B cell (primary cell): ENCODE measurements around the gene EGFR. TPM values are rescaled to one million over a fixed set of nuclear protein-coding genes. Genes with fewer than 3 reads are reported as not detected.

Experiments
- ATAC-seq: fragments of 200-7000 bp; cut with Tn5 transposase; one replicate; pipeline ENCODE4 v1.10.0; 2021; ENCODE audit warnings: low read depth, mild to moderate bottlenecking, moderate number of reproducible peaks, moderate library complexity
- CTCF ChIA-PET: fragments of 350-600 bp; sonication (Branson Sonifier 250); formaldehyde crosslinking; loops from one replicate; lab custom pipeline; 2021; ENCODE audit warnings: antibody characterized with exemption, inconsistent platforms; lab: Charles Lee
- POLR2A ChIA-PET: fragments of 350-600 bp; sonication (Branson Sonifier 250); formaldehyde crosslinking; loops from one replicate; lab custom pipeline; 2021; ENCODE audit warnings: antibody characterized with exemption; lab: Charles Lee
- DNase-seq: peaks from one replicate; pipeline ENCODE4 v3.0.0; 2013
- H2AFZ ChIP-seq: 2 replicates; pipeline ENCODE4 v1.6.1; 2012; ENCODE audit warnings: mild to moderate bottlenecking, low read depth, low read length; ENCODE audit not compliant: insufficient read depth, poor library complexity, severe bottlenecking
- H3K27ac ChIP-seq, 2 donors: 1 replicate in 1 of 2; 2 replicates in 1 of 2; pipeline ENCODE4 v1.5.1; 2012 to 2013; ENCODE audit warnings: low read length in 2 of 2, mild to moderate bottlenecking in 2 of 2, moderate library complexity in 1 of 2
- H3K27me3 ChIP-seq, 4 experiments: fragments of 200-600 bp in 1 of 4; sonication (generic) in 1 of 4; replicated peaks in 1 of 4; 1 replicate in 2 of 4; 2 replicates in 2 of 4; pipeline versions ENCODE4 v1.6.1 to v1.7.0; 2013 to 2016; ENCODE audit warnings: low read length in 3 of 4, mild to moderate bottlenecking in 2 of 4, mixed read lengths in 1 of 4, moderate library complexity in 1 of 4; ENCODE audit not compliant: insufficient read depth in 4 of 4, control insufficient read depth in 3 of 4; ENCODE audit errors: control extremely low read depth in 1 of 4
- H3K36me3 ChIP-seq, 2 experiments: replicated peaks in 1 of 2; 1 replicate in 1 of 2; 2 replicates in 1 of 2; pipeline versions ENCODE4 v1.6.1 to v1.7.1; 2013; ENCODE audit warnings: low read length in 1 of 2; ENCODE audit not compliant: insufficient read depth in 2 of 2, control insufficient read depth in 1 of 2; ENCODE audit errors: control extremely low read depth in 1 of 2, extremely low read depth in 1 of 2
- H3K4me1 ChIP-seq, 2 donors: fragments of 200-600 bp in 1 of 2; sonication (generic) in 1 of 2; 1 replicate in 1 of 2; 2 replicates in 1 of 2; pipeline versions ENCODE4 v1.5.1 to v1.6.1; 2013 to 2017; ENCODE audit warnings: low read length in 2 of 2; ENCODE audit not compliant: control insufficient read depth in 2 of 2, insufficient read depth in 2 of 2
- H3K4me2 ChIP-seq: replicated peaks from 2 replicates; pipeline ENCODE3; 2012; ENCODE audit warnings: mild to moderate bottlenecking, low read depth, low read length; ENCODE audit not compliant: poor library complexity, severe bottlenecking
- H3K4me3 ChIP-seq, 5 experiments: fragments of 200-600 bp in 1 of 5; sonication (generic) in 1 of 5; 1 replicate in 3 of 5; 2 replicates in 2 of 5; pipeline versions ENCODE4 v1.5.1 to v1.7.0; 2011 to 2016; ENCODE audit warnings: low read length in 4 of 5, mild to moderate bottlenecking in 4 of 5, low read depth in 2 of 5, control low read depth in 1 of 5, moderate library complexity in 1 of 5; ENCODE audit not compliant: insufficient read depth in 1 of 5; ENCODE audit errors: control extremely low read depth in 1 of 5, extremely low read depth in 1 of 5
- H3K79me2 ChIP-seq: fragments of 200-600 bp; sonication (generic); one replicate; pipeline ENCODE4 v1.6.0; 2016; ENCODE audit warnings: low read length; ENCODE audit not compliant: control insufficient read depth, insufficient read depth
- H3K9ac ChIP-seq: fragments of 200-600 bp; sonication (generic); 2 replicates; pipeline ENCODE4 v1.6.1; 2017; ENCODE audit warnings: mild to moderate bottlenecking, low read length, moderate library complexity
- H3K9me3 ChIP-seq, 3 donors: one replicate each; pipeline versions ENCODE4 v1.6.1 to v1.7.1; 2013; ENCODE audit warnings: low read length in 2 of 3; ENCODE audit not compliant: control insufficient read depth in 2 of 3, insufficient read depth in 1 of 3; ENCODE audit errors: control extremely low read depth in 1 of 3
- H4K20me1 ChIP-seq: 2 replicates; pipeline ENCODE4 v1.6.0; 2012; ENCODE audit warnings: mild to moderate bottlenecking, low read length; ENCODE audit not compliant: insufficient read depth, control insufficient read depth, poor library complexity, severe bottlenecking
- H3K27ac Mint-ChIP-seq: one replicate; pipeline ENCODE4 v1.8.0; 2021; ENCODE audit warnings: mixed read lengths
- H3K27me3 Mint-ChIP-seq: one replicate; pipeline ENCODE4 v1.8.0; 2021; ENCODE audit warnings: mixed read lengths
- H3K4me1 Mint-ChIP-seq: one replicate; pipeline ENCODE4 v1.8.0; 2021; ENCODE audit warnings: mixed read lengths
- H3K4me3 Mint-ChIP-seq: one replicate; pipeline ENCODE4 v1.8.0; 2021; ENCODE audit warnings: mixed read lengths
- H3K9me3 Mint-ChIP-seq: one replicate; pipeline ENCODE4 v1.8.0; 2022; ENCODE audit warnings: mixed read lengths; ENCODE audit not compliant: insufficient read depth
- CTCF ChIP-seq: fragments of 200-600 bp; IDR thresholded peaks from one replicate; pipeline ENCODE4 v1.8.0; 2022; ENCODE audit warnings: antibody characterized with exemption, mild to moderate bottlenecking
- EZH2 ChIP-seq: IDR thresholded peaks from 2 replicates; pipeline ENCODE4 v1.6.1; 2012; ENCODE audit warnings: borderline replicate concordance, low read depth, mild to moderate bottlenecking, moderate library complexity, low read length; ENCODE audit not compliant: insufficient read depth, poor library complexity, severe bottlenecking
- WGBS: methylation state at CpG from one replicate; pipeline ENCODE4 v1.1.5; 2013; ENCODE audit warnings: missing lambda C conversion rate; ENCODE audit not compliant: insufficient coverage; 5-methylcytosine and 5-hydroxymethylcytosine counted together
- intact Hi-C: fragments of 100-400 bp; cut with micrococcal nuclease; formaldehyde crosslinking; loops from one replicate; pipeline ENCODE4 v1.10.0; 2022
- polyA plus RNA-seq: library from polyadenylated mRNA; depleted of rRNA; stranded (reverse); fragments of >200 nt; gene quantifications from 2 replicates; pipeline ENCODE4 v1.2.3, GENCODE V29; 2012
- total RNA-seq, 2 donors: library from RNA; stranded (reverse); fragments of 120-200 nt in 1 of 2; gene quantifications; 1 replicate in 1 of 2; 2 replicates in 1 of 2; pipeline versions ENCODE4 v1.2.3 to v1.2.4, GENCODE V29; 2013 to 2022

Gene EGFR
- total and polyA plus RNA-seq, 2 donors (not counting 1 experiment from before 2014, with no cell fraction given): not detected

- Histone ChIP-seq H2AFZ (no peak overlapping the region), H3K4me3 (no peak overlapping the region), H3K79me2 (no peaks in the 10 kb centered on the region), H3K4me2 (no peak overlapping the region), H3K27ac (no peak overlapping the region), H3K9ac (no peak overlapping the region), H3K9me3 (peaks cover 0 to 11% (median 0%) of the 10 kb centered on the region in 3 donors), H3K36me3 (no peaks in the 10 kb centered on the region), H4K20me1 (no peaks in the 10 kb centered on the region), H3K4me1 (no peaks in the 10 kb centered on the region), H3K27me3 (no peaks in the 10 kb centered on the region)
- 80% methylated on average over 23 of the region's 25 CpGs for WGBS
- ChIA-PET CTCF (no interaction called here), POLR2A (no interaction called here)
- intact Hi-C loops: no loop called here
- H3K4me3 Mint-ChIP-seq: no peak overlapping the region
- no peak overlapping the region for H3K27ac Mint-ChIP-seq
- peaks cover 4% of the 10 kb centered on the region for H3K9me3 Mint-ChIP-seq
- peaks cover 6% of the 10 kb centered on the region for H3K4me1 Mint-ChIP-seq
- DNase-seq (no peak), ATAC-seq (no peak)
- H3K27me3 Mint-ChIP-seq: peaks cover 37% of the 10 kb centered on the region
- TF ChIP-seq CTCF: no peak
- TF ChIP-seq EZH2: no peak
Observed at GRCh38 chr7:55144333-55145317, 125.8 kb downstream of the EGFR start.

- TF ChIP-seq CTCF (no peak), EZH2 (no peak)
- ATAC-seq (no peak), DNase-seq (no peak)
- Histone ChIP-seq H3K79me2 (no peaks in the 10 kb centered on the region), H3K27ac (no peak overlapping the region), H3K4me3 (no peak overlapping the region), H3K9ac (no peak overlapping the region), H2AFZ (no peak overlapping the region), H3K27me3 (no peaks in the 10 kb centered on the region), H3K4me2 (no peak overlapping the region), H3K4me1 (no peaks in the 10 kb centered on the region), H3K9me3 (peaks cover 0 to 11% (median 0%) of the 10 kb centered on the region in 3 donors), H3K36me3 (no peaks in the 10 kb centered on the region), H4K20me1 (no peaks in the 10 kb centered on the region)
- H3K9me3 Mint-ChIP-seq: peaks cover 4% of the 10 kb centered on the region
- no peak overlapping the region for H3K27ac Mint-ChIP-seq
- H3K27me3 Mint-ChIP-seq: peaks cover 37% of the 10 kb centered on the region
- WGBS: 29% methylated on average over 1 of the region's 4 CpGs
- ChIA-PET CTCF (no interaction called here), POLR2A (no interaction called here)
- intact Hi-C loops: no loop called here
- H3K4me1 Mint-ChIP-seq: peaks cover 5% of the 10 kb centered on the region
- H3K4me3 Mint-ChIP-seq: no peak overlapping the region
Observed at GRCh38 chr7:55145606-55146005, 126.8 kb downstream of the EGFR start.
